Stomach (tissue), 9 donors: Measurements from ENCODE around the gene STK24. TPM values are rescaled to one million over a fixed set of nuclear protein-coding genes. Genes with fewer than 3 reads are reported as not detected.

Experiments used
- DNase-seq, 2 donors: peaks; one replicate each; pipeline versions ENCODE4 v3.0.0 to v3.0.0-alpha.2; 2013 to 2019
- H3K27ac ChIP-seq, 5 donors: fragments of 200-600 bp in 4 of 5; sonication (generic) in 4 of 5; one replicate each; pipeline ENCODE4 v1.5.1; 2013 to 2019; ENCODE audit warnings: mild to moderate bottlenecking in 1 of 5, moderate library complexity in 1 of 5
- H3K27me3 ChIP-seq, 3 donors: fragments of 200-600 bp; sonication (generic); one replicate each; pipeline ENCODE4 v1.5.1; 2017 to 2019; ENCODE audit warnings: mixed run types in 1 of 3
- H3K36me3 ChIP-seq, 4 donors: fragments of 200-600 bp; sonication (generic); 1 replicate in 3 of 4; 2 replicates in 1 of 4; pipeline ENCODE4 v1.5.1; 2016 to 2019
- H3K4me1 ChIP-seq, 4 donors: fragments of 200-600 bp; sonication (generic); one replicate each; pipeline ENCODE4 v1.5.1; 2016 to 2019
- H3K4me3 ChIP-seq, 4 donors: fragments of 200-600 bp; sonication (generic) in 3 of 4; one replicate each; pipeline ENCODE4 v1.5.1; 2016 to 2019; ENCODE audit warnings: mild to moderate bottlenecking in 1 of 4
- H3K9me3 ChIP-seq, 4 donors: fragments of 200-600 bp; sonication (generic); one replicate each; pipeline ENCODE4 v1.5.1; 2016 to 2019
- EP300 ChIP-seq: sonication (generic); formaldehyde crosslinking; IDR thresholded peaks from one replicate; pipeline ENCODE4 v1.6.1; 2017; ENCODE audit warnings: antibody characterized with exemption
- POLR2A ChIP-seq, 4 donors: fragments of 450-650 bp; IDR thresholded peaks; one replicate each; pipeline ENCODE4 v1.6.1; 2016; ENCODE audit warnings: antibody characterized with exemption in 4 of 4, control low read depth in 2 of 4, mild to moderate bottlenecking in 1 of 4, moderate library complexity in 1 of 4
- POLR2AphosphoS5 ChIP-seq, 3 donors: sonication (generic); formaldehyde crosslinking; IDR thresholded peaks; one replicate each; pipeline ENCODE4 v1.6.1; 2016; ENCODE audit warnings: antibody characterized with exemption in 3 of 3
- WGBS, 5 donors: extraction: QIAGEN DNeasy Blood & Tissue Kit in 3 of 5; methylation state at CpG; one replicate each; pipeline versions ENCODE4 v1.1.5 to v1.1.7; 2013 to 2018; 5-methylcytosine and 5-hydroxymethylcytosine counted together
- intact Hi-C: fragments of 100-400 bp; cut with DNase I; formaldehyde crosslinking; loops from one replicate; pipeline ENCODE4 v1.15.1; 2023; ENCODE audit warnings: low total_unique reads
- polyA plus RNA-seq, 3 donors: library from polyadenylated mRNA; stranded (reverse); fragments of 200-250 nt; gene quantifications; one replicate each; pipeline ENCODE4 v1.2.3, GENCODE V29; 2013
- total RNA-seq, 5 donors: library from RNA; depleted of rRNA; stranded (reverse); fragments of >200 nt; gene quantifications; one replicate each; pipeline versions ENCODE4 v1.1.0 to v1.2.3, GENCODE V29; 2014 to 2016
- TF ChIP-seq, protein P1 (sequence below), 7 experiments: fragments of 450-650 bp in 4 of 7; fragments of 200-600 bp in 3 of 7; sonication (generic) in 3 of 7; IDR thresholded peaks; one replicate each; pipeline ENCODE4 v1.5.1; 2016 to 2019; ENCODE audit warnings: antibody characterized with exemption in 7 of 7, control low read depth in 2 of 7, mild to moderate bottlenecking in 1 of 7
- donor health status: healthy with polysubstance abuse.
- donor health status: Bipolar disorder and iron deficiency.
- donor health status: healthy.

The STK24 gene
- total and polyA plus RNA-seq, 8 donors, result 33.0 to 139 (median 59.5) TPM

DNA sequence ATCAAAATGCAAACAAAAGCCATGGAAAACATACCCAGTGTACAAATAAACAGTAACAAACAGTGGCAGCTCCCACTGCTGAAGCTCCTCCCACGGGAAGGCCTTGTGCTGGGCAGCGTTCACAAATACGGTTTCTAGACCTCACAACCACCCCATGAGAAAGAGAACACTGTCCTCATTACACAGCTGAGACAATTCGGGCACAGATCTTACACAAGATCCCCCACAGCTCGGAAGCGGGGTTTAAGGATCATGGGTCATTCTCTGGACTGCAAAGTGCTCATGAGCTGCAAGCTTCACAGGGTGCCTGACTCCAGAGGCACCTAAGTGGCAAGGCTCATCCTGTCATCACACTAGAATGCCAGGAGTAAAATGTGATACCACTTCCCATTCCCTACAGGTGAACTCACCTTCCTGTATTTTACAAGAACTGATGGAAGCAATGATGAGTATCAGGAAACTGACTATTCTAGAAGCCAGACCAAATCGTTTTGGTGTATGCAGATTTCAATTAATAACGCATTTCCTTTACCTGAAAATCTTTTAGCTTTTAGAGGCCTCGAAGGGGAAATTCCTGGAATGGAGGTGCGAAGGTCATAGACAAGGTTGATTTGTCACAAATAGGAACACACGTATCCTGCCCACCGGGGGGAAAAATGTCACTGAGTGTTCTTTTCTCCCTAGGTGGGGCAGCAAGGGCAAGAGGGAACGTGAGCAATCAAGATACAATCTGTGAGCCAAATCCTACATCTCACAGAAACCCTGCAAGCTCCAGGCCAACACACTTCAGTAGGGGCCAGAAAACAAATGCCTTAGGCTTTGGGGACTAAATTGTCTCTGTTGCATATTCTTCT, 41.2 kb downstream of the STK24 start:
- H3K4me3 ChIP-seq, result no peak overlapping the region
- peaks cover 0 to 10% (median 2%) of the 10 kb centered on the region in 4 donors for H3K36me3 ChIP-seq
- H3K4me1 ChIP-seq, result peaks cover 50 to 95% (median 78%) of the 10 kb centered on the region in 4 donors
- no peaks in the 10 kb centered on the region for H3K27me3 ChIP-seq
- intact Hi-C loops, result no loop called here
- peak overlapping the region in 3 of 5 donors; percentile 5 to 39 (median 32) for H3K27ac ChIP-seq
- H3K9me3 ChIP-seq, result no peaks in the 10 kb centered on the region
- WGBS, 5 donors, result 40 to 55% (median 49%) methylated on average over 12 to 13 of the region's 13 CpGs
- TF ChIP-seq POLR2AphosphoS5 (IDR thresholded peaks at IDR 0.05) (no peak), EP300 (no peak), POLR2A (IDR thresholded peaks at IDR 0.05) (no peak)
- TF ChIP-seq, protein P1, sequence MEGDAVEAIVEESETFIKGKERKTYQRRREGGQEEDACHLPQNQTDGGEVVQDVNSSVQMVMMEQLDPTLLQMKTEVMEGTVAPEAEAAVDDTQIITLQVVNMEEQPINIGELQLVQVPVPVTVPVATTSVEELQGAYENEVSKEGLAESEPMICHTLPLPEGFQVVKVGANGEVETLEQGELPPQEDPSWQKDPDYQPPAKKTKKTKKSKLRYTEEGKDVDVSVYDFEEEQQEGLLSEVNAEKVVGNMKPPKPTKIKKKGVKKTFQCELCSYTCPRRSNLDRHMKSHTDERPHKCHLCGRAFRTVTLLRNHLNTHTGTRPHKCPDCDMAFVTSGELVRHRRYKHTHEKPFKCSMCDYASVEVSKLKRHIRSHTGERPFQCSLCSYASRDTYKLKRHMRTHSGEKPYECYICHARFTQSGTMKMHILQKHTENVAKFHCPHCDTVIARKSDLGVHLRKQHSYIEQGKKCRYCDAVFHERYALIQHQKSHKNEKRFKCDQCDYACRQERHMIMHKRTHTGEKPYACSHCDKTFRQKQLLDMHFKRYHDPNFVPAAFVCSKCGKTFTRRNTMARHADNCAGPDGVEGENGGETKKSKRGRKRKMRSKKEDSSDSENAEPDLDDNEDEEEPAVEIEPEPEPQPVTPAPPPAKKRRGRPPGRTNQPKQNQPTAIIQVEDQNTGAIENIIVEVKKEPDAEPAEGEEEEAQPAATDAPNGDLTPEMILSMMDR (IDR thresholded peaks at IDR 0.05), result no peak
- no peak for DNase-seq

DNA sequence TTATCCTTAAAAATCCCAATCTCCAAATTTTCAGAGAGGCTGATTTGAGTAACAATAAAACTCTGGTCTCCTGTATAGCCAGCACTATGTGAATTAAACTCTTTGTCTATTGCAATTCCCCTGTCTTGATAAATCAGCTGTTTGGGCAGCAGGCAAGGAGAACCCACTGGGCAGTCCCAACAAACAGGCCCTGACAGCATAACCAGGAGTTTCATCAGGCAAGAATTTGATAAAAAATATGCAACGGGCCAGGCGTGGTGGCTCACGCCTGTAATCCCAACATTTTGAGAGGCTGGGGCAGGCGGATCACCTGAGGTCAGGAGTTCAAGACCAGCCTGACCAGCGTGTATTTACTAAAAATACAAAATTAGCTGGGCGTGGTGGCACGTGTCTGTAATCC, 42.1 kb downstream of the STK24 start:
- no peak overlapping the region for H3K4me3 ChIP-seq
- H3K27me3 ChIP-seq, result no peaks in the 10 kb centered on the region
- 75 to 84% (median 81%) methylated on average over 7 of the region's 7 CpGs for WGBS, 5 donors
- H3K9me3 ChIP-seq, result no peaks in the 10 kb centered on the region
- H3K36me3 ChIP-seq, result peaks cover 0 to 10% (median 2%) of the 10 kb centered on the region in 4 donors
- H3K27ac ChIP-seq, result peak overlapping the region in 1 of 5 donors; percentile 31
- no peak for DNase-seq
- TF ChIP-seq, protein P1 (IDR thresholded peaks at IDR 0.05), result no peak
- TF ChIP-seq POLR2A (IDR thresholded peaks at IDR 0.05) (no peak), POLR2AphosphoS5 (IDR thresholded peaks at IDR 0.05) (no peak), EP300 (no peak)
- H3K4me1 ChIP-seq, result peaks cover 44 to 95% (median 74%) of the 10 kb centered on the region in 4 donors
- intact Hi-C loops, result no loop called here

DNA sequence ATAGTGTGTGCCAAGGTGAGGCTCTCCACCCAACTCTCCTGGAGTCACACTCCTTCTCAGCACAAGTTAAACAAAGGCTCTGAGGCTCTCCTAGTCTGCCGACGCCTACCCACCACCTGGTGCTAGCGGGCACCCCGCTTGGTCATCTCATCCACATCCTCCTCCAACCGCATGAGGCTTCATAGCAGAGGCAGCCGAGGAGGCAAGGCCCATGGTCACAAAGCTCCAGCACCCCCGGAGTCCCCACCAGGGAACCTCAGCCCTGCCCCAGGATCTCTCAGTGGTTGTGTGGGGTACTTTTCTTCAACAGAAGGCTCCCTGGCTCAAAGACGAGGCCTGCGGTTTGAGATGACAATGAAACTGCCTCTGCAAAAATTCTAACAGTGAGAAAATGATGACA, 43.0 kb downstream of the STK24 start:
- Histone ChIP-seq H3K27me3 (no peaks in the 10 kb centered on the region), H3K4me1 (peaks cover 53 to 95% (median 75%) of the 10 kb centered on the region in 4 donors), H3K36me3 (peaks cover 0 to 10% (median under 1%) of the 10 kb centered on the region in 4 donors), H3K9me3 (no peaks in the 10 kb centered on the region), H3K4me3 (no peak overlapping the region), H3K27ac (no peak overlapping the region)
- intact Hi-C loops, result no loop called here
- WGBS, 5 donors, result 81 to 93% (median 85%) methylated on average over 8 to 9 of the region's 9 CpGs
- DNase-seq, result no peak
- TF ChIP-seq, protein P1 (IDR thresholded peaks at IDR 0.05), result no peak
- TF ChIP-seq POLR2A (IDR thresholded peaks at IDR 0.05) (no peak), POLR2AphosphoS5 (IDR thresholded peaks at IDR 0.05) (no peak), EP300 (no peak)

DNA sequence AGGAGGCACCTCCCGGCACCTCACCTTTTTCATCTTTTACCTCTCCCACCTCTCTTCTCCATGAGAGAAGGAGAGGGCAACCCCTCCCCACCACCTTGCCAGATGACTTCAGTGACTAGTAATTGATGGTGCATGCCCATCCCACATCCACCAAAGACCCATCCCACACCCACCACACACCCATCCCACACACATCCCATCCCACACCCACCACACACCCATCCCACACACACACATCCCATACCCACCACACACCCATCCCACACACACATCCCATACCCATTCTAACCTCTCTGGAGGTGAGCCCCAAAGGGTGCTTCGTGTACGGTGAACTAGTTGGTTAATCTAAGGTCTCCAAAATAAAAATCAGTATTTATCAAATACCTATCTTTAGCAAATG, 44.7 kb downstream of the STK24 start:
- intact Hi-C loops, result no loop called here
- no peak overlapping the region for H3K4me3 ChIP-seq
- no peaks in the 10 kb centered on the region for H3K9me3 ChIP-seq
- WGBS, 5 donors, result 94 to 98% (median 96%) methylated on average over 3 of the region's 3 CpGs
- H3K4me1 ChIP-seq, result peaks cover 53 to 95% (median 74%) of the 10 kb centered on the region in 4 donors
- H3K27ac ChIP-seq, result no peak overlapping the region
- no peak for DNase-seq
- no peak for TF ChIP-seq POLR2A (IDR thresholded peaks at IDR 0.05)
- no peak for TF ChIP-seq POLR2AphosphoS5 (IDR thresholded peaks at IDR 0.05)
- TF ChIP-seq, protein P1 (IDR thresholded peaks at IDR 0.05), result no peak
- no peak for TF ChIP-seq EP300
- H3K27me3 ChIP-seq, result no peaks in the 10 kb centered on the region
- peaks cover 0 to 2% (median 0%) of the 10 kb centered on the region in 4 donors for H3K36me3 ChIP-seq
